ENCODE measurements around the gene SH3RF1. TPM values are rescaled to one million over a fixed set of nuclear protein-coding genes. Genes with fewer than 3 reads are reported as not detected.
A peak's percentile ranks its signal among the peaks of the same experiment; 100 is the strongest.

The SH3RF1 gene
- total and polyA plus RNA-seq, 2 of the 8 experiments (the other 6 are each of a cell fraction or from before 2014, with no cell fraction given): 6.9 to 15.1 TPM

DNA sequence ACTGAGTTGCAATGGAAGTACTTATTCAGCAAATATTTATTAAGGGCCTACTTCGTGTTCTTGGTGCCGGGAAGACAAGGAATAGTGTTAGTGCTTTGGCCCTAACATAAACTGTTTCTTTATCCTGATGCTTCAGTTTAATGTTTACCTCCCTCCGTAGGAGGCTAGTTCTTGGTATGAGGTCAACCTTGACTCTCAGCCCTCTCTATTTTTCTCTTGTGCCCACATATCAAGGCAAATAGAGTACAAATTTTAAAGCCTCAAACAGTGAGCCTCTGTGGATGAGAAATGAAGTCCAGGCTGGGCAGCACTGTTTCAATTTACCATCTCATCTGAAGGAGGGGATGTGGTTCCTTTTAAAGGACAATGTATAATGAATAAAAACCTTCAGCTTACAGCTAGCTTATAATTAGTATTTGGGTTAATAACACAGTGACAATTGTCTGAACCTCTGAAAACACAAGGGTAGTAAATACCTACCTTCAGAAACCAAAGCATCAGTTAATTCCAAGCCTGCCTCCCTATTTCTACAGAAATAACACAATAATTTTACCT is 68.5 kb downstream of the SH3RF1 start:
- FAIRE-seq: peak; percentile 19
- Histone ChIP-seq H2BK15ac (ENCODE audit: low read length) (no peak overlapping the region), H2AK5ac (ENCODE audit: low read depth, low read length) (no peak overlapping the region), H2BK12ac (ENCODE audit: low read depth, low read length) (no peak overlapping the region), H4K20me1 (replicated peaks in 1 of 2; ENCODE audit: control insufficient read depth in 1 of 2, insufficient read depth in 2 of 2, low read length in 2 of 2) (no peaks in the 10 kb centered on the region), H3K23me2 (ENCODE audit: low read depth, low read length) (no peaks in the 10 kb centered on the region), H3K56ac (replicated peaks; ENCODE audit: insufficient read length, low read depth, low read length) (no peak overlapping the region), H3K27ac (ENCODE audit: low read depth, low read length) (no peak overlapping the region), H3K27me3 (replicated peaks in 1 of 4; ENCODE audit: control insufficient read depth in 3 of 4, extremely low read depth in 1 of 4, insufficient read depth in 3 of 4, low read length in 3 of 4) (no peaks in the 10 kb centered on the region), H4K91ac (replicated peaks; ENCODE audit: insufficient read length, low read length) (no peak overlapping the region), H2BK20ac (ENCODE audit: low read length) (no peak overlapping the region), H3K4me2 (ENCODE audit: insufficient read depth in 1 of 2, low read depth in 2 of 2, low read length in 2 of 2) (no peak overlapping the region), H2BK120ac (replicated peaks; ENCODE audit: low read depth, low read length) (no peak overlapping the region), H3K18ac (ENCODE audit: extremely low read depth, low read length) (no peak overlapping the region), H3K79me2 (ENCODE audit: control insufficient read depth in 1 of 2, insufficient read depth in 2 of 2, low read length in 2 of 2) (0 out of 4 replicates have a peak, but pooled peaks cover 0 to 4% of the 10 kb centered on the region in 2 experiments), H3K4ac (replicated peaks; ENCODE audit: insufficient read length, low read depth, low read length) (no peak overlapping the region), H3K14ac (ENCODE audit: insufficient read length) (no peak overlapping the region), H4K8ac (ENCODE audit: extremely low read depth, insufficient read depth, low read length) (no peak overlapping the region), H3K36me3 (ENCODE audit: control insufficient read depth in 2 of 4, insufficient read depth in 4 of 4, low read length in 3 of 4) (no peaks in the 10 kb centered on the region), H3K4me3 (ENCODE audit: extremely low read depth in 1 of 4, insufficient read depth in 2 of 4, low read depth in 3 of 4, low read length in 4 of 4) (no peak overlapping the region), H3K23ac (ENCODE audit: insufficient read length) (no peak overlapping the region), H3K9me3 (ENCODE audit: insufficient read depth in 2 of 2, low read depth in 1 of 2, low read length in 1 of 2) (no peaks in the 10 kb centered on the region), H3K79me1 (ENCODE audit: low read depth, low read length) (no peaks in the 10 kb centered on the region), H2AFZ (ENCODE audit: low read length) (no peak overlapping the region), H4K5ac (ENCODE audit: insufficient read length, low read depth, low read length) (no peak overlapping the region), H3K4me1 (replicated peaks in 1 of 4; ENCODE audit: control insufficient read depth in 3 of 4, insufficient read depth in 4 of 4, low read length in 3 of 4) (peaks cover 0 to 3% (median 0%) of the 10 kb centered on the region in 4 experiments; a peak in 1 of 7 replicates), H3K9ac (replicated peaks in 1 of 4; ENCODE audit: extremely low read depth in 1 of 4, low read depth in 3 of 4, low read length in 3 of 4) (no peak overlapping the region), H2BK5ac (ENCODE audit: low read depth, low read length) (no peak overlapping the region)
- ChIA-PET CTCF (ENCODE audit: partially characterized antibody) (interaction anchor here (1.2 to 1.5 kb wide), 3 partner anchors 17 to 113 kb away, joined by 3 to 4 read pairs (median 3); no protein-coding TSS in a partner anchor), POLR2A (ENCODE audit: partially characterized antibody) (interaction anchor here (0.6 kb wide), 1 partner anchor 29 kb away, joined by 3 read pairs; no protein-coding TSS in a partner anchor)
- 75% methylated on average over 3 of the region's 3 CpGs; no CpG with 5 or more reads in 1 of the 2 experiments for WGBS, 2 experiments (ENCODE audit: extremely low coverage in 1 of 2, insufficient coverage in 1 of 2, insufficient read length in 1 of 2, insufficient replicate concordance in 2 of 2, low coverage in 1 of 2, low lambda C conversion rate in 2 of 2, missing lambda C conversion rate in 1 of 2)
- DNase-seq (ENCODE audit: low read depth in 1 of 2, low spot score in 2 of 2): no peak
- TF ChIP-seq EZH2 (IDR thresholded peaks at IDR 0.05; ENCODE audit: low read depth, low read length, severe bottlenecking) (no peak), CHD1 (IDR thresholded peaks at IDR 0.05; ENCODE audit: low read depth, low read length) (no peak), BRCA1 (IDR thresholded peaks at IDR 0.05; ENCODE audit: low read depth, low read length) (no peak), JUN (IDR thresholded peaks at IDR 0.05; ENCODE audit: low read depth, low read length) (no peak), RXRA (IDR thresholded peaks at IDR 0.05; ENCODE audit: insufficient read depth, low read depth, low read length) (no peak), CTBP2 (IDR thresholded peaks at IDR 0.05; ENCODE audit: borderline replicate concordance, insufficient read depth, insufficient read length, low read length) (no peak), SIRT6 (IDR thresholded peaks at IDR 0.05; ENCODE audit: low read length) (no peak), FOSL1 (IDR thresholded peaks at IDR 0.05; ENCODE audit: insufficient read depth, low read depth, low read length) (no peak), HDAC2 (IDR thresholded peaks at IDR 0.05; ENCODE audit: borderline replicate concordance in 1 of 2, low read depth in 2 of 2, low read length in 2 of 2) (no peak), POU5F1 (IDR thresholded peaks at IDR 0.05; ENCODE audit: low read depth, low read length) (no peak), GABPA (IDR thresholded peaks at IDR 0.05; ENCODE audit: borderline replicate concordance, insufficient read depth, low read length) (no peak)
- TF ChIP-seq, protein P1, sequence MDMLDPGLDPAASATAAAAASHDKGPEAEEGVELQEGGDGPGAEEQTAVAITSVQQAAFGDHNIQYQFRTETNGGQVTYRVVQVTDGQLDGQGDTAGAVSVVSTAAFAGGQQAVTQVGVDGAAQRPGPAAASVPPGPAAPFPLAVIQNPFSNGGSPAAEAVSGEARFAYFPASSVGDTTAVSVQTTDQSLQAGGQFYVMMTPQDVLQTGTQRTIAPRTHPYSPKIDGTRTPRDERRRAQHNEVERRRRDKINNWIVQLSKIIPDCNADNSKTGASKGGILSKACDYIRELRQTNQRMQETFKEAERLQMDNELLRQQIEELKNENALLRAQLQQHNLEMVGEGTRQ (IDR thresholded peaks at IDR 0.05; ENCODE audit: low read length): no peak
